ENCODE results near the gene GTF2H1.
"Not testable (repeated sequence)": the region's sequence is repeated elsewhere in the genome, so short reads cannot be mapped to it uniquely, and the experiment has no call there.

GTF2H1 gene

DNA sequence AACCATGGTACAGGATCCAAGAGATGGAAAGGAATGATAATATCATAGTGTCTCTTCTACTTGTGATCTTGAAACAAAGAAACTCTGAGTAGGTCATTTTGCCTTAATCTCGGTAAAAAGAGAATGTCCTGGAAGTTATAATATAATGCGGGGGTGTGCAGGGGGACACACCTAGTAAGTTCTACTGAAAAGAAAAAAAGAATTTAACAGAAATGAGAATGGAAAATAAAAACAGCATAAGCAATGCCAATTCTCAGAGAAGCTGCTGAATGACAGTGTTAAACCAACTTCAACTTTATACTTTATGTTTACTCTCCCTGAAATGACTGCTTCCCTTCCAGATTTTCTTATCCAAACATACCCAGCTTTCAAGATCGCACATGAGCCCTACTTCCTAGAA, 2.5 kb upstream of the GTF2H1 start:
- DNase-seq (ENCODE audit: low read depth in 3 of 3), result no peak

GRCh38 chr11:18320617-18321016, 1.8 kb upstream of the GTF2H1 start:
- DNase-seq (ENCODE audit: low read depth in 3 of 3), result no peak

- no peak for DNase-seq (ENCODE audit: low read depth in 3 of 3)
Observed at GRCh38 chr11:18321578-18321968, 794 bp upstream of the GTF2H1 start.

DNA sequence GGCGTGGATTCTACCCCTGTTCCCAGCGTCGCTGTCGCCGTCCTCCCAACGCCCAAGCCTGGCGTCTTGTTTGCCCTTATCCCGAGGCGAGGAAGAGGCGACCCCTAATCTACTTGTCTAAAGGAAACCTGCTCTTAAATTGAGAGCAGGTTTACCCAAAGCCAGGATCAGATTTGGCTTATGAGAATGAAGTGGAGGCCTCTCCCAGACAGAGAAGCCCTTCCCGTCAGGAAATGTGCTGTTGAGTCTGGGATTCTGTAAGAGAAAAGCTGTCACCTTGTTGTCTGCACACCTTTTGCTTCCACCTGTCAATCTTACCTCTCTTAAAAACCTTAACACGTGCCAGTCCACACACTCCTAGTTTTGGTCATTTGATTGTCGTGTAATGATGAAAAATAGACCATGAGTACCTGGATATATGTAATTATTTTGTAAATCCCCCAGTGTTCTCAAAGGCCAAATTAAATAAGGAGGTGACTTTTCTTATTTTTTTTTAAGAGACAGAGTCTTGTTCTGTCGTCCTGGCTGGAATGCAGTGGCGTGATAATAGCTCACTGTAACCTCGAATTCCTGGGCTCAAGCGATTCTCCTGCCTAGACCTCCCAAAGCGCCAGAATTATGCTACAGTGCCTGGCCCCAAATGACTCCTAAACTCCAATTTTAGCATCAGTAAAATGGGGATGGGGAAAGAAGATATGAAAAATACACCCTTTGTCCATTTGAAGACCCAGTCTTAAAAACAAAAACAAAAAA, 627 bp downstream of the GTF2H1 start:
- DNase-seq (ENCODE audit: low read depth in 3 of 3), result no peak

DNA sequence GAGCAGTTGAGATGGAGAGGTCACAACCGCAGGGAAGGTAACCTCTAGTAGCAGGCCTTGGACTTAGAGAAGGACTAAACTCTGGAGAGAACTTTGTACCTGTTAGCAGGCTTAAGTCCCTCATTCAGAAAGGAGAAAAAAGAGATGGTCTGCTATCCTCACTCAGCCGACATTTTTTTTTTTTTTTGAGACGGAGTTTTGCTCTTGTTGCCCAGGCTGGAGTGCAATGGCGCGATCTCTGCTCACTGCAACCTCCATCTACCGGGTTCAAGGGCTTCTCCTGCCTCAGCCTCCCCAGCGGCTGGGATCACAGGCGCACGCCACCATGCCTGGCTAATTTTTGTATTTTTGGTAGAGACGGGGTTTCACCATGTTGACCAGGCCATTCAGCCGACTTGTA, 1.5 kb downstream of the GTF2H1 start:
- DNase-seq (ENCODE audit: low read depth in 3 of 3), result not testable (repeated sequence)

GRCh38 chr11:18324381-18324780, 2.0 kb downstream of the GTF2H1 start:
- no peak for DNase-seq (ENCODE audit: low read depth in 3 of 3)

GRCh38 chr11:18329196-18329870, 7.0 kb downstream of the GTF2H1 start:
- DNase-seq (ENCODE audit: low read depth in 3 of 3), result no peak

GRCh38 chr11:18330921-18331320, 8.6 kb downstream of the GTF2H1 start:
- DNase-seq (ENCODE audit: low read depth in 3 of 3), result no peak

DNA sequence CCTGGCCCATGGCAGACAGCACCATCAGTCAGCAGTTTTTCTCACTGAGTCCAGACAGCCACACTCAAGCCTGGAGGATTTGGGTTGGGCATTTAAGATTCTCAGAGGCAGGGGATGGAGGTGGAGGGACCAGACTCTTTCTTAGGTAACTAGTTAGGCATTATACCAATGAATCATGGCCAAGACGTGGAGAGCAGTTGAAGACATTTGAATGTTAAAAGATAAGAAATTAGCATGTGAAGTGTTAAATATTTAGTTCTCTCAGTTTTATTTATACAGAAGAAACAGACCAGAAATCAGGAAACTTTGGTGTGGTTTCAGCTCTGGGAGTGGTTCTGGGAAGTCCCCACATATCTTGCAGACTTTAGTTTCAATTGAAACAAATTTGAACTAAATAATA, 9.9 kb downstream of the GTF2H1 start:
- DNase-seq (ENCODE audit: low read depth in 3 of 3), result no peak

DNA sequence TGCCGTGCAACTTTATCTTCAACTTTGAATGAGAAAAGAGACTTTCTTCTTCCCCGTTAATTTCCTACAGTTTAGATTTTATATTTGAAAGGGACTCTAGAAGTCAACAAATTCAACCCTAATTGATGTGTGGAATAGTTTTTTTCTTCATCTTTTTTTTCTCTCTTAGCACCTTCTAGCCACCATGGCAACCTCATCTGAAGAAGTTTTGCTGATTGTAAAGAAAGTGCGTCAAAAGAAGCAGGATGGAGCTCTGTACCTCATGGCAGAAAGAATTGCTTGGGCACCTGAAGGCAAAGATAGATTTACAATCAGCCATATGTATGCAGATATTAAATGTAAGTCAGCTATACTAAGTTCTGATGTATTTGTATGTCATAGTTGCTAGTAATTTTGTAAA, 10.5 kb downstream of the GTF2H1 start:
- no peak for DNase-seq (ENCODE audit: low read depth in 3 of 3)

- DNase-seq (ENCODE audit: low read depth in 3 of 3), result no peak
Observed at GRCh38 chr11:18347471-18348125, 25.2 kb downstream of the GTF2H1 start.

DNA sequence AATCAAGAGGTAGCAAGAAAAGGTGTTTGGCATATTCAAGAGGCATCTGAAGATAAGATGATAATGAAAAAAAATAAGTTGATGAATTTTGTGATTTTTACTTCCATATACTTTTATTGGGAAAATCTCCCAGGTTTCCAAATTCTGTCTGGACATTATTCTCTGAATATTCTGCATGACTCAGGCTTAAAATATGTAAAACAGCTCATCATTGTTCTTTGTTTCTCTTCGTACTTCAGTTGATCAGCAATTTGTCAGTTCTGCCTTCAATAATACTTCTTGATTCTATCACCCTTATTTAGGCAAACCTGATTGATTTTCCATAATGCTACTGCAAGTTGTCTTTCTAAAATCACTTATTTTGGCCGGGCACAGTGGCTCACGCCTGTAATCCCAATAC, 30.2 kb downstream of the GTF2H1 start:
- DNase-seq (ENCODE audit: low read depth in 3 of 3), result no peak

- no peak for DNase-seq (ENCODE audit: low read depth in 3 of 3)
Observed at GRCh38 chr11:18358646-18359045, 36.3 kb downstream of the GTF2H1 start.

GRCh38 chr11:18361154-18361553, 38.8 kb downstream of the GTF2H1 start:
- no peak for DNase-seq (ENCODE audit: low read depth in 3 of 3)

DNA sequence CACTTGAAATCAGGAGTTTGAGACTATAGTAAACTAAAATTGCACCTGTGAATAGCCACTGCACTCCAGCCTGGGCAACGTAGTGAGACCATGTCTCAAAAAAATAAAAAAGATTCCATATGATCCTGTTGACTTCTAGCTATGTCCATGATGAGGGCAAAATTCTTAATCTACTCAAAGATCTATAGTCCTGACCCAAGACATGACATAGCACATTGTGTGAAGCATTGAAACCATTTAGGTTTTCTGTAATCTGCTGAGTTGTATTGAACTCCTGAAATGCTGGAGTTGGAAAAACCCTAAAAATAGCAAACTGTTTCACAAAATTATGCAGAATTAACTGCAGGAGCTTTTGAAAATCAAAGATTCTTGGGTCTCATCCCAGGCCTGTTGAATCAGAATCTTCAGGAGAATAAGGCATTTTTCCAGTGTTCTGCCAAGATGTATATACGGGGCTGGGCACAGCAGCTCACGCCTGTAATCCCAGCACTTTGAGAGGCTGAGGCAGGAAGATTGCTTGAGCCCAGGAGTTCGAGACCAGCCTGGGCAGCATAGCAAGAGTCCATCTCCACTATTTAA, 42.2 kb downstream of the GTF2H1 start:
- DNase-seq (ENCODE audit: low read depth in 3 of 3), result no peak

DNA sequence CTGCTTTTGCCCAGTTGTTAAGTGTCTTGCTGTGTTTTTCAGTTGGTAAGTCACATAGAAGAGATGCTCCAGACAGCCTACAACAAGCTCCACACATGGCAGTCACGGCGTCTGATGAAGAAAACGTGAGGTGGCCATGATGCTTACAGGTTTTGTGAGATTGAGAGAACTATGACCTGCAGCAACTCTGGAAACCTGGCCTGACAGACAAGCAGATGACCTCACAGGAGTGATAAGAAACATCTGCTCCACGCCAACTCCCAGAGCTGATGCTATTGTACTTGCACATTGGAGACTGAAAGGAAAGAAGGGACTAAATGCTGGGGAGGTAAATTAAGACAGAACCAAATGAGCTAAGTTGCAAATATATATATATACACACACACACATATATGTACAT, 43.4 kb downstream of the GTF2H1 start:
- no peak for DNase-seq (ENCODE audit: low read depth in 3 of 3)

- DNase-seq (ENCODE audit: low read depth in 3 of 3), result no peak
Observed at GRCh38 chr11:18366286-18366685, 43.9 kb downstream of the GTF2H1 start.

- no peak for DNase-seq (ENCODE audit: low read depth in 3 of 3)
Observed at GRCh38 chr11:18367431-18367830, 45.1 kb downstream of the GTF2H1 start.

DNA sequence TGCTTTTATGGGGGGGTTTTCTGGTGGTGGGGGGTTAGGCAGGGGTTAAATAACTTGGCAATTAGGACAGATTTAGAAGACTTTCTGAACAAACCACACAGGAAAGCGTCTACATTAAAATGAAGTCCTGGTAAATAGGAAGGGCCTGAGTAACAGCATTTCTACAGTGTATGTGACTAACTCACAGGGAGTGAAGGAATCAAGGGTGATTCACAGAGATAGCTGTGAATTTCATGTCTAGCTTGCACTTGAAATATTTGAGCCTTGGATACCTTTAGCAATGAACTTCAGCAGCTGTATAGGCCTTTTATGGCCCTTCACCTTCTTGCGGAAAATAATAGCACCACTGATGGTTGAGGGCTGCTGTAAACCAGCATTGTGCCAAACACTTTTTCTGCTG, 45.9 kb downstream of the GTF2H1 start:
- DNase-seq (ENCODE audit: low read depth in 3 of 3), result no peak

GRCh38 chr11:18369398-18369797, 47.0 kb downstream of the GTF2H1 start:
- DNase-seq (ENCODE audit: low read depth in 3 of 3), result no peak

DNA sequence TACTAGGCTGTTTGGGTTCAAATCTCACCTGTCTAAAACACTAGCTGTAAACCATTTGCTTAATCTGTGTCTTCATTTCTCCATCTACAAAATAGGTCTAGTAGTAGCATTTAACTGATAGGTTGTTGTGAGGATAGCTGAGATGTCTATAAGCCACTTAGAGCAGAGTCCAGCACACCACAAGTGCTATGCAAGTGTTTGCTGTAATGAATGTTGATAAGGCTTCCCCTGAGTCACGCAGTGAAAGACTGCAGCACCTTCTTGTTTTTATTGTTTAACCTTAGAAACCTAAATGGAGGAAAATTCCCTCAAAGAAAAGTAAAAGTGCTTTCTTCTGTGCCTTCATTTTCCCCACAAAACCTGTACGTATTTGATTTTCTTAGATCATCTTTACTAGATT, 48.9 kb downstream of the GTF2H1 start:
- no peak for DNase-seq (ENCODE audit: low read depth in 3 of 3)

- DNase-seq (ENCODE audit: low read depth in 3 of 3), result no peak
Observed at GRCh38 chr11:18372201-18372600, 49.8 kb downstream of the GTF2H1 start.

GRCh38 chr11:18374956-18375355, 52.6 kb downstream of the GTF2H1 start:
- DNase-seq (ENCODE audit: low read depth in 3 of 3), result no peak

Measured in stimulated activated CD4-positive, alpha-beta T cell treated with anti-CD3 and anti-CD28 coated beads, TNF-alpha, amount 100 ng/mL, for 4 hours (primary cell).